ENCODE results near the gene CHD6.
A peak's percentile ranks its signal among the peaks of the same experiment; 100 is the strongest.

CHD6 gene

DNA sequence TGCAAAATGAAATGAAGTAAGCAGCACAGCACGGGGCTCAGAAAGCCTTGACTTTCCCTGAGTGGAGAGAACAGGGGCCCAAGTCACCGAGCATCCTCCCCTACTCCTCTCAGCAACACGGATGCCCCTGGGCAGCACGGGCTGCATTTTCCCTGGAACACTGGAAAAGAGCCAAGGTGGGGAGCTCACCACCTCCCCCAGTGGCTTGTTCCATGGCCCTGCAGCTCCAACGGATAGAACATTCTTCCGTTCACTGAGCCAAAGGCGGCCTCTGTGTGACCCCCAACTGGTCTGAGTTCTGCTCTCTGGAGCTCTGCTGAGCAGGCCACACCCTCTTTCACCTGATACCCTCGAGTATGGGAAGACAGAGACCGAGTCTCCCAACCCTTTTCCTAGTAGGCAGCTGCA, 230.7 kb downstream of the CHD6 start:
- TF ChIP-seq PPARA (CRISPR knock-in tag; IDR thresholded peaks at IDR 0.05; ENCODE audit: borderline replicate concordance) = no peak
- no peak for TF ChIP-seq ARNTL (CRISPR knock-in tag; IDR thresholded peaks at IDR 0.05; ENCODE audit: borderline replicate concordance, low read depth)
- no peak for TF ChIP-seq BACH2 (CRISPR knock-in tag; IDR thresholded peaks at IDR 0.05; ENCODE audit: borderline replicate concordance)
- TF ChIP-seq, protein P1, sequence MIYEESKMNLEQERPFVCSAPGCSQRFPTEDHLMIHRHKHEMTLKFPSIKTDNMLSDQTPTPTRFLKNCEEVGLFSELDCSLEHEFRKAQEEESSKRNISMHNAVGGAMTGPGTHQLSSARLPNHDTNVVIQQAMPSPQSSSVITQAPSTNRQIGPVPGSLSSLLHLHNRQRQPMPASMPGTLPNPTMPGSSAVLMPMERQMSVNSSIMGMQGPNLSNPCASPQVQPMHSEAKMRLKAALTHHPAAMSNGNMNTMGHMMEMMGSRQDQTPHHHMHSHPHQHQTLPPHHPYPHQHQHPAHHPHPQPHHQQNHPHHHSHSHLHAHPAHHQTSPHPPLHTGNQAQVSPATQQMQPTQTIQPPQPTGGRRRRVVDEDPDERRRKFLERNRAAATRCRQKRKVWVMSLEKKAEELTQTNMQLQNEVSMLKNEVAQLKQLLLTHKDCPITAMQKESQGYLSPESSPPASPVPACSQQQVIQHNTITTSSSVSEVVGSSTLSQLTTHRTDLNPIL (CRISPR knock-in tag; IDR thresholded peaks at IDR 0.05; ENCODE audit: low read depth) = no peak
- TF ChIP-seq RARB (CRISPR knock-in tag; IDR thresholded peaks at IDR 0.05) = no peak
- TF ChIP-seq, protein P2, sequence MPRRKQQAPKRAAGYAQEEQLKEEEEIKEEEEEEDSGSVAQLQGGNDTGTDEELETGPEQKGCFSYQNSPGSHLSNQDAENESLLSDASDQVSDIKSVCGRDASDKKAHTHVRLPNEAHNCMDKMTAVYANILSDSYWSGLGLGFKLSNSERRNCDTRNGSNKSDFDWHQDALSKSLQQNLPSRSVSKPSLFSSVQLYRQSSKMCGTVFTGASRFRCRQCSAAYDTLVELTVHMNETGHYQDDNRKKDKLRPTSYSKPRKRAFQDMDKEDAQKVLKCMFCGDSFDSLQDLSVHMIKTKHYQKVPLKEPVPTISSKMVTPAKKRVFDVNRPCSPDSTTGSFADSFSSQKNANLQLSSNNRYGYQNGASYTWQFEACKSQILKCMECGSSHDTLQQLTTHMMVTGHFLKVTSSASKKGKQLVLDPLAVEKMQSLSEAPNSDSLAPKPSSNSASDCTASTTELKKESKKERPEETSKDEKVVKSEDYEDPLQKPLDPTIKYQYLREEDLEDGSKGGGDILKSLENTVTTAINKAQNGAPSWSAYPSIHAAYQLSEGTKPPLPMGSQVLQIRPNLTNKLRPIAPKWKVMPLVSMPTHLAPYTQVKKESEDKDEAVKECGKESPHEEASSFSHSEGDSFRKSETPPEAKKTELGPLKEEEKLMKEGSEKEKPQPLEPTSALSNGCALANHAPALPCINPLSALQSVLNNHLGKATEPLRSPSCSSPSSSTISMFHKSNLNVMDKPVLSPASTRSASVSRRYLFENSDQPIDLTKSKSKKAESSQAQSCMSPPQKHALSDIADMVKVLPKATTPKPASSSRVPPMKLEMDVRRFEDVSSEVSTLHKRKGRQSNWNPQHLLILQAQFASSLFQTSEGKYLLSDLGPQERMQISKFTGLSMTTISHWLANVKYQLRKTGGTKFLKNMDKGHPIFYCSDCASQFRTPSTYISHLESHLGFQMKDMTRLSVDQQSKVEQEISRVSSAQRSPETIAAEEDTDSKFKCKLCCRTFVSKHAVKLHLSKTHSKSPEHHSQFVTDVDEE (CRISPR knock-in tag; IDR thresholded peaks at IDR 0.05) = no peak
- no peak for TF ChIP-seq ZNF565 (CRISPR knock-in tag; conservative IDR thresholded peaks at IDR 0.05; ENCODE audit: low read depth)
- TF ChIP-seq ZC3H10 (CRISPR knock-in tag; IDR thresholded peaks at IDR 0.05) = no peak
- no peak for TF ChIP-seq OSR1 (CRISPR knock-in tag; IDR thresholded peaks at IDR 0.05)
- TF ChIP-seq GLIS3 (CRISPR knock-in tag; IDR thresholded peaks at IDR 0.05) = no peak
- no peak for TF ChIP-seq TOX (CRISPR knock-in tag; IDR thresholded peaks at IDR 0.05; ENCODE audit: borderline replicate concordance)
- no peak for TF ChIP-seq CSDC2 (CRISPR knock-in tag; IDR thresholded peaks at IDR 0.05)
- TF ChIP-seq, protein P3, sequence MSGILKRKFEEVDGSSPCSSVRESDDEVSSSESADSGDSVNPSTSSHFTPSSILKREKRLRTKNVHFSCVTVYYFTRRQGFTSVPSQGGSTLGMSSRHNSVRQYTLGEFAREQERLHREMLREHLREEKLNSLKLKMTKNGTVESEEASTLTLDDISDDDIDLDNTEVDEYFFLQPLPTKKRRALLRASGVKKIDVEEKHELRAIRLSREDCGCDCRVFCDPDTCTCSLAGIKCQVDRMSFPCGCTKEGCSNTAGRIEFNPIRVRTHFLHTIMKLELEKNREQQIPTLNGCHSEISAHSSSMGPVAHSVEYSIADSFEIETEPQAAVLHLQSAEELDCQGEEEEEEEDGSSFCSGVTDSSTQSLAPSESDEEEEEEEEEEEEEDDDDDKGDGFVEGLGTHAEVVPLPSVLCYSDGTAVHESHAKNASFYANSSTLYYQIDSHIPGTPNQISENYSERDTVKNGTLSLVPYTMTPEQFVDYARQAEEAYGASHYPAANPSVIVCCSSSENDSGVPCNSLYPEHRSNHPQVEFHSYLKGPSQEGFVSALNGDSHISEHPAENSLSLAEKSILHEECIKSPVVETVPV (CRISPR knock-in tag; IDR thresholded peaks at IDR 0.05) = no peak
- TF ChIP-seq, protein P4, sequence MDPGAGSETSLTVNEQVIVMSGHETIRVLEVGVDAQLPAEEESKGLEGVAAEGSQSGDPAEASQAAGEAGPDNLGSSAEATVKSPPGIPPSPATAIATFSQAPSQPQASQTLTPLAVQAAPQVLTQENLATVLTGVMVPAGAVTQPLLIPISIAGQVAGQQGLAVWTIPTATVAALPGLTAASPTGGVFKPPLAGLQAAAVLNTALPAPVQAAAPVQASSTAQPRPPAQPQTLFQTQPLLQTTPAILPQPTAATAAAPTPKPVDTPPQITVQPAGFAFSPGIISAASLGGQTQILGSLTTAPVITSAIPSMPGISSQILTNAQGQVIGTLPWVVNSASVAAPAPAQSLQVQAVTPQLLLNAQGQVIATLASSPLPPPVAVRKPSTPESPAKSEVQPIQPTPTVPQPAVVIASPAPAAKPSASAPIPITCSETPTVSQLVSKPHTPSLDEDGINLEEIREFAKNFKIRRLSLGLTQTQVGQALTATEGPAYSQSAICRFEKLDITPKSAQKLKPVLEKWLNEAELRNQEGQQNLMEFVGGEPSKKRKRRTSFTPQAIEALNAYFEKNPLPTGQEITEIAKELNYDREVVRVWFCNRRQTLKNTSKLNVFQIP (CRISPR knock-in tag; IDR thresholded peaks at IDR 0.05; ENCODE audit: borderline replicate concordance, low read depth) = no peak
- no peak for TF ChIP-seq ZFP3 (CRISPR knock-in tag; IDR thresholded peaks at IDR 0.05)
- TF ChIP-seq ESRRG (CRISPR knock-in tag; IDR thresholded peaks at IDR 0.05) = no peak
- TF ChIP-seq SNAI2 (CRISPR knock-in tag; IDR thresholded peaks at IDR 0.05) = no peak
- no peak for TF ChIP-seq TCF4 (CRISPR knock-in tag; IDR thresholded peaks at IDR 0.05; ENCODE audit: borderline replicate concordance)
- no peak for TF ChIP-seq ZNF70 (CRISPR knock-in tag; IDR thresholded peaks at IDR 0.05)
- ATAC-seq = peak; percentile 50

DNA sequence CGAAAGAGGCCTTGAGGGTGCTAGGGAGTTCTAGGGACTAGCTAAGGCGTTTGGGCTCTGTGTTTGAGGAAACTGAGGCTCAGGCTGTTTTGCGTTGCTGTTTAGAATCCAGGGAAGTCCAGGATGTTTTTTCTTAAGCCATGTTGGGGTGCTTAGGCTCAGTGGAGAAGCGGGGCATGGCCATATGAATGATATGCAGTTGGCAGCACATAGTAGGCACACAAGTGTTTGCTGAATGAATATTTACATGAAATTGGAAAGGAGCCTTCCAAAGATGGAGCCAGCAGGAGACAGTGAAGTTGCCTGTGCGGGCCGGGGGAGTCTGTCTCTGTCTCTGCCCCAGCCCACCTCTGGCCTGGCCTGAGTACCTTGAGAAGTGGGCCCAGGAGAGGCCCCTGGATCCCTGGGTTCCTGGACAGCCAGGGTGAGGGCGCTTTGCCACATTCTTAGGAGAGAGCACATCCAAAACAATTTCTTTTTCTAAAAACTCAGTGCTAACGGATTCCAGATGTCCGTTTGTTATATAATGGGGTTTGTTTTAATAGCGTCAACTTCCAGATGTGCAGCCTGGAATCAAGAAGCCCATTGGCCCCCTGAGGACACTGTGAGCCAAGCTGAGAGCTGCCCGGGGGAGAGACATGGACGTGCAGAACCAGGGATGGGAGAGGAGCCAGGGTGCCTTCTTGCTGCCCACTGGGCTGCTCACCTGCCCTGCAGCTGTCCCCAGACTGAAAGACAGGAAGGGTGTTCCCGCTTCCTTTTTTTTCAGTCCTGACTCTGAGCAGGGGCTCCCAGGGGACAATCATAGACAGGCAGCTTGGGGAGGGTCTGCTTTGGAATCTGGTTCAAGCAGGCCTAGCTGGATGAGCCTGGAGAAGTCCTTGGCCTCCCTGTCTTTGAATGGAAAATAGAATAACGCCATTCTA, 231.4 kb downstream of the CHD6 start:
- TF ChIP-seq TCF4 (CRISPR knock-in tag; IDR thresholded peaks at IDR 0.05; ENCODE audit: borderline replicate concordance) = peak; percentile 49; the same call in 1 of the 2 replicates
- TF ChIP-seq ZNF8 (CRISPR knock-in tag; IDR thresholded peaks at IDR 0.05) = no peak
- ATAC-seq = peak; percentile 45; the same call in 1 of the 3 replicates

DNA sequence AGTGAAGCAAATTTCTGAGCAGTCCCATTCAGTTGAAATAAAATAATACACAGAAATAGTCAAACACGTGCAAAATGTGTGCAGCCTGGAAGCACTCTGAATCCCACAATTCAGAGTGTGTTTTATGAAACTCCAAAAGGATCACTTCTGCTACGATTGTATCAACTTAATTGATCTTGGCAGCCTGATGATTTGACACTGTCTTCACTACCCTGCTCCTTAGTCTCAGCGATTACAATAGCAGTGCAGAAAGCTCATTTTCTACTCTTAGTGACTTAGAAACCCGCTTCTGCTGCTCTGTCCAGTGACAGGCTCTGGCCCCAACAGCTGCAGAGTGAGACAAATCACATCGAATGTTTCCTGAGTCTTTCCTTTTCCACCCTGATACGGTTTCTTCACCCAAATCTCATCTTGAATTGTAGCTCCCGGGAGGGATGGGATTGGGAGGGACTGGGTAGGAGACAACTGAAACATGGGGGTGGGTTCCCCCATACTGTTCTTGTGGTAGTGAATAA, 235.3 kb downstream of the CHD6 start:
- no peak for ATAC-seq
- no peak for TF ChIP-seq ZFP3 (CRISPR knock-in tag; IDR thresholded peaks at IDR 0.05)
- no peak for TF ChIP-seq ZC3H10 (CRISPR knock-in tag; IDR thresholded peaks at IDR 0.05)
- TF ChIP-seq, protein P1 (CRISPR knock-in tag; IDR thresholded peaks at IDR 0.05; ENCODE audit: low read depth) = no peak
- TF ChIP-seq GLIS3 (CRISPR knock-in tag; IDR thresholded peaks at IDR 0.05) = no peak
- TF ChIP-seq TCF4 (CRISPR knock-in tag; IDR thresholded peaks at IDR 0.05; ENCODE audit: borderline replicate concordance) = no peak
- no peak for TF ChIP-seq PPARA (CRISPR knock-in tag; IDR thresholded peaks at IDR 0.05; ENCODE audit: borderline replicate concordance)
- TF ChIP-seq TOX (CRISPR knock-in tag; IDR thresholded peaks at IDR 0.05; ENCODE audit: borderline replicate concordance) = no peak
- no peak for TF ChIP-seq ZFP30 (CRISPR knock-in tag; IDR thresholded peaks at IDR 0.05)
- no peak for TF ChIP-seq OSR1 (CRISPR knock-in tag; IDR thresholded peaks at IDR 0.05)
- no peak for TF ChIP-seq ISL1 (CRISPR knock-in tag; IDR thresholded peaks at IDR 0.05)
- TF ChIP-seq, protein P2 (CRISPR knock-in tag; IDR thresholded peaks at IDR 0.05) = no peak
- no peak for TF ChIP-seq RARB (CRISPR knock-in tag; IDR thresholded peaks at IDR 0.05)
- TF ChIP-seq, protein P3 (CRISPR knock-in tag; IDR thresholded peaks at IDR 0.05) = no peak
- no peak for TF ChIP-seq SNAI2 (CRISPR knock-in tag; IDR thresholded peaks at IDR 0.05)
- TF ChIP-seq ZNF565 (CRISPR knock-in tag; conservative IDR thresholded peaks at IDR 0.05; ENCODE audit: low read depth) = no peak
